Vagina (tissue), 2 donors: ENCODE measurements around the gene ARPC1A.

Experiments
- CTCF ChIP-seq, 3 experiments: fragments of 450-650 bp in 2 of 3; fragments of 200-600 bp in 1 of 3; sonication (generic) in 1 of 3; IDR thresholded peaks; one replicate each; pipeline ENCODE4 v1.5.1; 2017 to 2019; ENCODE audit warnings: antibody characterized with exemption in 3 of 3, mild to moderate bottlenecking in 2 of 3, moderate library complexity in 2 of 3
- POLR2AphosphoS5 ChIP-seq, 2 donors: sonication (generic); formaldehyde crosslinking; IDR thresholded peaks; one replicate each; pipeline ENCODE4 v1.9.0; 2017; ENCODE audit warnings: antibody characterized with exemption in 2 of 2, mild to moderate bottlenecking in 2 of 2, low read depth in 1 of 2; ENCODE audit not compliant: insufficient read depth in 1 of 2

GRCh38 chr7:99357701-99358490 lies 32.2 kb downstream of the ARPC1A start:
- TF ChIP-seq CTCF (IDR thresholded peaks at IDR 0.05) (no peak), POLR2AphosphoS5 (IDR thresholded peaks at IDR 0.05; ENCODE audit: insufficient read depth in 1 of 2, low read depth in 1 of 2) (no peak)
